Heart left ventricle (tissue), 16 donors: ENCODE results near the gene EPHB6. TPM values are rescaled to one million over a fixed set of nuclear protein-coding genes. Genes with fewer than 3 reads are reported as not detected.
A peak's percentile ranks its signal among the peaks of the same experiment; 100 is the strongest.

ENCODE experiments used
- ATAC-seq, 4 donors: fragments of 200-7000 bp; cut with Tn5 transposase; one replicate each; pipeline ENCODE4 v1.9.1; 2020 to 2022; ENCODE audit warnings: moderate library complexity in 4 of 4, mild to moderate bottlenecking in 3 of 4, moderate number of reproducible peaks in 1 of 4
- DNase-seq, 5 donors: peaks; one replicate each; pipeline ENCODE4 v3.0.0-alpha.2; 2020
- H3K27ac ChIP-seq, 12 donors: fragments of 200-600 bp; sonication (generic) in 4 of 12; one replicate each; pipeline versions ENCODE4 v1.5.0 to v1.8.0; 2016 to 2022; ENCODE audit warnings: mild to moderate bottlenecking in 2 of 12
- H3K27me3 ChIP-seq, 9 donors: fragments of 200-600 bp; sonication (generic) in 2 of 9; one replicate each; pipeline versions ENCODE4 v1.5.1 to v1.8.0; 2016 to 2022; ENCODE audit warnings: mild to moderate bottlenecking in 3 of 9
- H3K36me3 ChIP-seq, 9 donors: fragments of 200-600 bp; sonication (generic) in 2 of 9; one replicate each; pipeline versions ENCODE4 v1.5.0 to v1.8.0; 2018 to 2022; ENCODE audit warnings: mild to moderate bottlenecking in 2 of 9
- H3K4me1 ChIP-seq, 12 donors: fragments of 200-600 bp; sonication (generic) in 4 of 12; one replicate each; pipeline versions ENCODE4 v1.5.0 to v1.8.0; 2016 to 2022; ENCODE audit warnings: mild to moderate bottlenecking in 3 of 12
- H3K4me3 ChIP-seq, 12 donors: fragments of 200-600 bp; sonication (generic) in 4 of 12; one replicate each; pipeline versions ENCODE4 v1.5.0 to v1.8.0; 2017 to 2022; ENCODE audit warnings: mild to moderate bottlenecking in 9 of 12, moderate library complexity in 4 of 12
- H3K9me3 ChIP-seq, 12 donors: fragments of 200-600 bp; sonication (generic) in 4 of 12; one replicate each; pipeline versions ENCODE4 v1.5.0 to v1.8.0; 2016 to 2022; ENCODE audit warnings: mild to moderate bottlenecking in 1 of 12
- POLR2A ChIP-seq, 2 donors: fragments of 450-650 bp; IDR thresholded peaks; one replicate each; pipeline ENCODE4 v1.6.1; 2017; ENCODE audit warnings: antibody characterized with exemption in 2 of 2, mild to moderate bottlenecking in 2 of 2, moderate library complexity in 2 of 2
- WGBS, 4 donors: extraction: QIAGEN DNeasy Blood & Tissue Kit in 2 of 4; methylation state at CpG; one replicate each; pipeline versions ENCODE4 v1.1.5 to v1.1.7; 2013 to 2018; 5-methylcytosine and 5-hydroxymethylcytosine counted together
- intact Hi-C, 10 donors: fragments of 100-400 bp; cut with DNase I; formaldehyde crosslinking; loops; one replicate each; pipeline versions ENCODE4 v1.11.1 to v1.14.2; 2022
- polyA plus RNA-seq, 2 donors: library from polyadenylated mRNA; stranded (reverse); fragments of 200-250 nt; gene quantifications; one replicate each; pipeline ENCODE4 v1.2.3, GENCODE V29; 2013
- total RNA-seq, 9 donors: library from RNA; depleted of rRNA in 2 of 9; stranded (reverse); fragments of >200 nt in 2 of 9; fragmentation: NEBNext Ultra II Directional in 3 of 9; extraction: Animal tissue kit (Norgen Biotek cat#: 25700) in 3 of 9; gene quantifications; one replicate each; pipeline versions ENCODE4 v1.1.0 to v1.2.4, GENCODE V29; 2016 to 2023
- TF ChIP-seq, protein P1 (sequence below), 12 donors: fragments of 200-600 bp; sonication (generic) in 4 of 12; IDR thresholded peaks; one replicate each; pipeline versions ENCODE4 v1.5.0 to v1.8.0; 2018 to 2022; ENCODE audit warnings: antibody characterized with exemption in 12 of 12, mild to moderate bottlenecking in 5 of 12
- donor health status: ischemic (EF 13 %, LVEDD 7.1; RV severe dilation, severe dysfunction).
- donor health status: healthy with polysubstance abuse.
- donor health status: DM: no; HTN: yes; CAD: no.
- donor health status: DM: no; HTN: no; CAD: no.
- donor health status: ischemic (EF 25% LVEDD 6.9; RV normal size, moderate dysfunction).
- donor health status: ischemic (EF 25% LVEDD 5.7; RV mildly dilated, moderate dysfunction).
- donor health status: healthy.
- donor health status: DM: yes; HTN: yes; CAD: no.
- donor health status: ischemic (EF 35%, LVEDD 5.7; RV mildly dilated, moderate dysfunction).
- donor health status: nonischemic (EF 11% LVEDD 7.7; RV severe dilation, severe dysfunction).
- donor health status: DM: yes; HTN: yes; CAD: no.
- donor health status: PGD.
- donor health status: ischemic (EF 29% LVEDD 5.4; RV normal size, mild dysfunction).
- donor health status: nonischemic (EF 23%, LVEDD 6.1; RV moderate dilation, normal function).

The EPHB6 gene
- total and polyA plus RNA-seq, 11 donors = 1.5 to 20.3 (median 3.3) TPM

DNA sequence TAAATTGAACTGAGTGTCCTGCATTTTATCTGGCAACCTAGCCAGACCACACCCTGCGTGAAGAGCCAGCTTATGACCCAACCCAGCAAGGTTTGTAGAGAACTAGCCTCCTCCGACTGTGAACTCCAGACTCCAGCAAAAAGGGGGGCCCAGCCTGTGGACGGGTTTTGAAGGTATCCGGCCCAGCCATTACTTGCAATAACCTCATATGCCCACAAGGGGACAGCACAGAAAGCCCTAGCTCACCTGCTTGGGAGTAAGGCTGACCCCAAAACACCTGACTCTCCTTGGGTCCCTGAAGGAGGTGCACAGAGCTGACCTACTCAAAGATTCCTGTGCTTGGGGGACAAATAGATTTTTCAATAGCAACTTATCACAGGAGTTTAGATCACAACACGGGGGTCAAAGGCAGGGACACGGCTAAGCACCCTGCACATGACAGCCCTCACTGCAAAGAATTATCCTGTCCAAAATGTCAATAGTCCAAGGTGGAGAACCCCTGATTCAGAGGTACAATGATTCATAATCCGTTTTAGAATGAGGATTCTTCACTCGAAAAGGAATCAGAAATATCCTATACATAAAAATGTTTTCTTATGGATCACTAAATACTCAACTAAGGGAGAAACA is 26.1 kb downstream of the EPHB6 start:
- Histone ChIP-seq H3K36me3 (no peaks in the 10 kb centered on the region), H3K27ac (no peak overlapping the region), H3K4me3 (no peak overlapping the region), H3K27me3 (peaks cover 0 to 47% (median 4%) of the 10 kb centered on the region in 9 donors), H3K9me3 (no peaks in the 10 kb centered on the region), H3K4me1 (no peaks in the 10 kb centered on the region)
- ATAC-seq (no peak), DNase-seq (peak in 1 of 5 donors; percentile 21)
- 27 to 31% (median 30%) methylated on average over 8 of the region's 8 CpGs for WGBS, 4 donors
- no peak for TF ChIP-seq POLR2A (IDR thresholded peaks at IDR 0.05)
- TF ChIP-seq, protein P1, sequence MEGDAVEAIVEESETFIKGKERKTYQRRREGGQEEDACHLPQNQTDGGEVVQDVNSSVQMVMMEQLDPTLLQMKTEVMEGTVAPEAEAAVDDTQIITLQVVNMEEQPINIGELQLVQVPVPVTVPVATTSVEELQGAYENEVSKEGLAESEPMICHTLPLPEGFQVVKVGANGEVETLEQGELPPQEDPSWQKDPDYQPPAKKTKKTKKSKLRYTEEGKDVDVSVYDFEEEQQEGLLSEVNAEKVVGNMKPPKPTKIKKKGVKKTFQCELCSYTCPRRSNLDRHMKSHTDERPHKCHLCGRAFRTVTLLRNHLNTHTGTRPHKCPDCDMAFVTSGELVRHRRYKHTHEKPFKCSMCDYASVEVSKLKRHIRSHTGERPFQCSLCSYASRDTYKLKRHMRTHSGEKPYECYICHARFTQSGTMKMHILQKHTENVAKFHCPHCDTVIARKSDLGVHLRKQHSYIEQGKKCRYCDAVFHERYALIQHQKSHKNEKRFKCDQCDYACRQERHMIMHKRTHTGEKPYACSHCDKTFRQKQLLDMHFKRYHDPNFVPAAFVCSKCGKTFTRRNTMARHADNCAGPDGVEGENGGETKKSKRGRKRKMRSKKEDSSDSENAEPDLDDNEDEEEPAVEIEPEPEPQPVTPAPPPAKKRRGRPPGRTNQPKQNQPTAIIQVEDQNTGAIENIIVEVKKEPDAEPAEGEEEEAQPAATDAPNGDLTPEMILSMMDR (IDR thresholded peaks at IDR 0.05) = peak in 11 of 12 donors; percentile 19 to 60 (median 53)
- intact Hi-C loops = loop anchor here in 1 of 10 donors (2.0 kb wide), 1 partner anchor 122 kb away; no protein-coding TSS in a partner anchor

DNA sequence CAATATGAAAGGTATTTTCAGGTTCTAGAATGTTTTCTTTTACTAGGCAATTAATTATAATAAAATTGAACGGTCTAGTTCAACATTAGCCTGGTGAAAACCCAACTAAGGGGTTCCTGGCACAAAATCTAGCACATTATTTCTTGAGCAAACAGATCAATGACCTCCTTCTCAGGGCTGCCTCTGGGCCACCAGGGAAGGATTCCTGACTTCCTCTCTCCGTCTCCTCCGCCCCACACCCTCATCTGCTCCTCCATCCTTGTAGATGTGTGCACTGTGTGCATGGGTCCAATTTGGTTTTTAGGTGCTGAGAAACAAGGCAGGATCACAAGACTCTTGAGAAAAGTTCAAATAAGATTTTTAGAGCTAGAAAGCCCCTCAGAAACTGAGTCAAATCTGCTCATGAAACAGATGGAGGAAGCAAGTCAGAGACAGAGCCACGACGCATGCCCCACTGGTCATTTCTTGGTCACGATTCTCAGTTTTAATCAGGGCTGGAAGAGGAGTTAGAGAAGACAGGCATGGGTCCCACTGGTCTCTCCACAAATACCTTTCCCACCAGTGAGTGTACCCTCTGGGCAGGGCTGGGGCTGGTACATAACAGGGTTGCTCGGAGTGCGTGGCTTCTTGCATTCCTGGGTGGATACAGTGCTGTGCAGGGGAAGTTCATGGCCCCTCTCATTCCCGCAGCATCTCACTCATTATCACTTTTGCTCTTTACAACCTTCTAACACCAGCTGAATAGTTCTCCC is 26.9 kb downstream of the EPHB6 start:
- TF ChIP-seq POLR2A (IDR thresholded peaks at IDR 0.05) = no peak
- TF ChIP-seq, protein P1 (IDR thresholded peaks at IDR 0.05) = no peak
- intact Hi-C loops = loop anchor here in 1 of 10 donors (2.0 kb wide), 1 partner anchor 121 kb away; no protein-coding TSS in a partner anchor
- DNase-seq (no peak), ATAC-seq (no peak)
- Histone ChIP-seq H3K27ac (no peak overlapping the region), H3K9me3 (no peaks in the 10 kb centered on the region), H3K36me3 (no peaks in the 10 kb centered on the region), H3K27me3 (peaks cover 0 to 50% (median 4%) of the 10 kb centered on the region in 9 donors), H3K4me1 (no peaks in the 10 kb centered on the region), H3K4me3 (no peak overlapping the region)
- WGBS, 4 donors = 77 to 86% (median 83%) methylated on average over 9 of the region's 9 CpGs

DNA sequence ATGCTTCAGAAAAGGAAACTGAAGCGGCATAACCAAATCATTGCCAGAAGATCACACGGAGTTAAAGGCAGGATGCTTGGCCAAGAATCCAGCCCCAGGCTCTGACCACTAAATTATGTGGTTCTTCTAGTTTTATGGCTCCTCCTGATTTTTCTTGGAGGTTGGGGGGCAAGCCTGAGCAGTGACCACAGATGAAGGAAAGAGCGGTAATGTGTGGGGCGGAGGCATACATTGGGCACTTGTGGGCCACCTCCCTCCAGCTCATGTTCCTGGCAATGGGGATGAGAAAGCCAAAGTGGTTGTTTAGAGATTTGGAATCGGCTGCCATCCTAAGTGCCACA is 27.4 kb downstream of the EPHB6 start:
- no peak overlapping the region for H3K4me3 ChIP-seq
- TF ChIP-seq, protein P1 (IDR thresholded peaks at IDR 0.05) = no peak
- TF ChIP-seq POLR2A (IDR thresholded peaks at IDR 0.05) = no peak
- ATAC-seq = no peak
- no peaks in the 10 kb centered on the region for H3K4me1 ChIP-seq
- H3K36me3 ChIP-seq = no peaks in the 10 kb centered on the region
- H3K9me3 ChIP-seq = no peaks in the 10 kb centered on the region
- peaks cover 0 to 49% (median 4%) of the 10 kb centered on the region in 9 donors for H3K27me3 ChIP-seq
- WGBS, 4 donors = 83 to 93% (median 86%) methylated on average over 5 of the region's 5 CpGs
- intact Hi-C loops = no loop called here
- H3K27ac ChIP-seq = no peak overlapping the region
- DNase-seq = peak in 1 of 5 donors; percentile 3

DNA sequence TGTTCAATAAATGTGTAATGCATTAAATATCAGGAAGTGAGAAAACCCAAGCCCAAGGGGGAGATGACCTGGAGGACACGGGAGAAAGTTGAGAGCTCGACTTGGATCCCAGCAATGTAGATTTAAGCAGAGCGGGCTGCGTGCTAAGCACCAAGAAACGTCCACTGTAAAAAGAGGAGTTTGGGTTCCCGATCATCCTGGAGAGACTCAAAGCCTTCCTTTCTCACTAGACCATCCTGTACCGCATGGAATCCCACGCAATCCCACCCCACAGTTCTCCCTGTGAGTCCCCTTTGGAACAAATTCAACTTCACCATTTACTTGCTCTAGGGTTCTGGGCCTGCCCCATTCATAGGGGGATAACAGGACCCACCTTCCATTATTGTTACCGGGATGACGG is 28.3 kb downstream of the EPHB6 start:
- 82 to 87% (median 86%) methylated on average over 10 of the region's 10 CpGs for WGBS, 4 donors
- ATAC-seq (no peak), DNase-seq (peak in 1 of 5 donors; percentile 4)
- TF ChIP-seq, protein P1 (IDR thresholded peaks at IDR 0.05) = no peak
- TF ChIP-seq POLR2A (IDR thresholded peaks at IDR 0.05) = no peak
- Histone ChIP-seq H3K27me3 (peaks cover 0 to 48% (median 4%) of the 10 kb centered on the region in 9 donors), H3K36me3 (no peaks in the 10 kb centered on the region), H3K27ac (no peak overlapping the region), H3K4me3 (no peak overlapping the region), H3K9me3 (no peaks in the 10 kb centered on the region), H3K4me1 (no peaks in the 10 kb centered on the region)
- intact Hi-C loops = no loop called here
